Rectal smooth muscle tissue (tissue), 1 donor: Measurements from ENCODE around the gene COMMD10.

Experiments
- H3K27ac ChIP-seq: one replicate; pipeline ENCODE4 v1.7.0; 2013; ENCODE audit warnings: low read depth, low read length, inconsistent platforms
- H3K27me3 ChIP-seq: one replicate; pipeline ENCODE4 v1.7.0; 2013; ENCODE audit warnings: low read length; ENCODE audit not compliant: control insufficient read depth, insufficient read depth
- H3K36me3 ChIP-seq: one replicate; pipeline ENCODE4 v1.7.0; 2013; ENCODE audit warnings: low read length; ENCODE audit not compliant: control insufficient read depth, insufficient read depth
- H3K4me1 ChIP-seq: one replicate; pipeline ENCODE4 v1.7.0; 2013; ENCODE audit warnings: low read length; ENCODE audit not compliant: control insufficient read depth, insufficient read depth
- H3K4me3 ChIP-seq: one replicate; pipeline ENCODE4 v1.7.0; 2013; ENCODE audit warnings: low read length
- H3K9ac ChIP-seq: one replicate; pipeline ENCODE4 v1.7.0; 2013; ENCODE audit warnings: low read length

Gene COMMD10

DNA sequence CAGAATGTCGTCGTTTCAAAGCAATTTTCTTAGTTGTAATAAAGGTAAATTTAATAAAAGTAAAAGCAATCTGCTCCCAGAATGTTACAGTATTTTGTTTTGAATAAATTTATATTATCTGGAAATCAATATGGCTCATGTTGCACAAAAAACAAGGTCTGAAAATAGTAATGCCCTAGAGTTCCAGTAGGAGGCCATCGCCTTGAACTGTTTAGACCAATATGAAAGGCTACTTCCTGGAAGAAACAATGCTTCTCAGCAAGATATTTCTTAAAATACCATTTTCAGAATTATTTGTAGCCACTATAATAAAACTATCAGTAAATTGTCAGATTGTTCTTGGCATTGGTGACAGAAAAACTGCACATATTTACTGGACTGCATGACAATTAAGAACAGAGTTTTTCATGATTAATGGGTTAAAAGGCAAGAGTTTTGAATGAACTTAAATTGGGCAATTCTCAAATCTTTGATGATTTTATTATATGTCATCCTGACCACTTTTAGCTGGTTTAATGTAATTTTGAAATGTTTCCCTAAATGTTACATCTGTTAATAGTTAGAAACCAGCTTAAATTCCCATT lies 153.2 kb downstream of the COMMD10 start:
- Histone ChIP-seq H3K36me3 (no peaks in the 10 kb centered on the region), H3K27ac (no peak overlapping the region), H3K4me3 (no peak overlapping the region), H3K4me1 (peaks cover 2% of the 10 kb centered on the region), H3K9ac (no peak overlapping the region), H3K27me3 (no peaks in the 10 kb centered on the region)

DNA sequence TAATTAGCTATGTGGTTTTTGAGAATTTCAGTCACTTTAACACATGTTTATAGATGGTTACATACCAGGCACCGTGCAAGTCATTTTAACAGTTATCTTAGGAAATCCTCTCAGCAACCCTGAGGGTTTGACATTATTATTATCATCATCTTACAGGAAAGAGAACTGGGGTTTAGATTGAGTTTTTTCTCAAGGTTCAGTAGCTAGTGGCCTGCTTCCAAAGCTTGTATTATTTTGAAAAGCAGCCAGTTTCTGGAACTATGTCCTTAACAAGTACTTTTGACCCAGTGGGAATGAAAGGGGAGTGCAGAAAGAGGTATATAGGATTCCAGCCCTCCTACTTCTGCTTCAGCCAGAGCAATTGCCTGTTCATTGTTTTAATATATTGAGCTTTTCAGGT lies 157.5 kb downstream of the COMMD10 start:
- Histone ChIP-seq H3K36me3 (no peaks in the 10 kb centered on the region), H3K27me3 (no peaks in the 10 kb centered on the region), H3K9ac (no peak overlapping the region), H3K4me1 (peaks cover 2% of the 10 kb centered on the region), H3K27ac (no peak overlapping the region), H3K4me3 (no peak overlapping the region)

DNA sequence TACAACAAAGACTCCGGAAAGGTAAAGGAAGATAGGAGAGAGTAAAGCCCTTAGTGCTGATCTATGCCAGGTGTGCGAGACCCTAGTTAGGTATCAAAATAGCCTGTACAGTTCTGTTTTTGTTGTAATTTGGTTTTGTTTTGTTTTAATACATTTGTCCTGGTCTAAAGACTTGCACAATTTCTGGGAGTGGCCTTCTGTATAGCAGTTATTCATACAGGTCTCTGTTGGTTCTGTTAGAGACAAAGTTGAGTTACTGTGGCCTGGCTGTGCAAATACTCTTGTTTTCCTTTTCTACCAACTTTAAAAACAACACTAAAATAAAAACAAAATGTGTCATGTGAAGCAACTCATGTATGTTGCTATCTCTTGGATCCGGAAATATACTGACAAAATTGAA lies 163.6 kb downstream of the COMMD10 start:
- Histone ChIP-seq H3K36me3 (no peaks in the 10 kb centered on the region), H3K4me3 (no peak overlapping the region), H3K9ac (no peak overlapping the region), H3K27ac (no peak overlapping the region), H3K4me1 (no peaks in the 10 kb centered on the region), H3K27me3 (no peaks in the 10 kb centered on the region)

DNA sequence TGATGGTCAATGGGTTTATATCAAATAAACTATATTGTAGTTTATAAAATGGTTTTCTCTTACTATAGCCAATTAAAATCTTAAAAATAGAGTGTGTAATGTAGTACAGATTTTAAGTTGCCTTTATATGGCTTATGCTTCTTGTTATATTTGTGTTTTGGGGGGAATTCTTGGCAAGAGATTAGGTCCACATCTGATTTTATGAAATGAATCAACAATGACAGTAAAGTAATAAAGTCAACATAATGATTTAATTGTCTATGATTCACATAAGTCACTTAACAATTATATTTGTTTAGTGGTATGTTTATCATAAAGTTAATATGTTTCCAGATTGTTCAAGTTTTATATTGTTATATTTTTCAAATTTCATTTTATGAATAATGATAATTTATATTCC lies 164.8 kb downstream of the COMMD10 start:
- no peak overlapping the region for H3K9ac ChIP-seq
- no peaks in the 10 kb centered on the region for H3K36me3 ChIP-seq
- H3K4me1 ChIP-seq, result no peaks in the 10 kb centered on the region
- no peak overlapping the region for H3K4me3 ChIP-seq
- no peaks in the 10 kb centered on the region for H3K27me3 ChIP-seq
- no peak overlapping the region for H3K27ac ChIP-seq

DNA sequence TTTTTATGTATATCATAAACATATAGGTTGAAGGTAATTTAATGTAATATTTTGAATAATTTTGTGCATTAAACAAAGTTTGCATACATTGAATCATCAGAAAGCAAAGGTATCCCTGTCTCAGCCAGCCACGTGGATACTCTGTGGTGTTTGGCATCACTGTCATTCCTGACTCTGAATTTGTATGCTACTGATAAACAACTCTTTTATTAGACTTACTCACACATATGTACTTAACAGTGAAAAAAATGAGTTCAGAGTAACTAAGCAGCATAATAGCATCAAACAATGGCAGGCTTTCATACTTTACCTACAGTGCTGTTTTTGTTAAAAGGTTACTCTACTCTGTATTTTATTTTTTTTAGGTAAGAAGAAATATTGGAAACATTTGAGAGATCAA lies 171.9 kb downstream of the COMMD10 start:
- no peaks in the 10 kb centered on the region for H3K27me3 ChIP-seq
- no peak overlapping the region for H3K27ac ChIP-seq
- no peaks in the 10 kb centered on the region for H3K4me1 ChIP-seq

DNA sequence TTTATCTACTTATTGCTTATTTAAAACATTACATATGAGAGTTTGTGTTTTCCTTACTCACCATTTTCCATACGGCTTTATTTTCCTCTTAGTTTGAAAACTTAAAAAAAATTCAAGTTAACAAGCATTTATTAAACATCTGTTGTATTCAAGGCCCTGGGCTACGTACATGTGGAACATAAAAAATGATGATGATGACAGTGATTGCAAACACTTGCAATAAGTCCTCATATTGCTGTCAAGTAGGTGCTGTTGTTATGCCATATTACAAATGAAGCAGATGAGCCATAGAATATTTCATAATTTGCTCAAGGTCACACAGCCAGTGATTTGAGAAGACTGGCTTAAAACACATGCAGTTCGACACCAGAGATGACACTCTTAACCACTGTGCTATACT lies 180.6 kb downstream of the COMMD10 start:
- no peak overlapping the region for H3K9ac ChIP-seq
- no peaks in the 10 kb centered on the region for H3K4me1 ChIP-seq
- H3K27ac ChIP-seq, result no peak overlapping the region
- no peak overlapping the region for H3K4me3 ChIP-seq
- H3K27me3 ChIP-seq, result no peaks in the 10 kb centered on the region
- H3K36me3 ChIP-seq, result no peaks in the 10 kb centered on the region

More for the DNA sequence above, 171.9 kb downstream of the COMMD10 start:
- no peaks in the 10 kb centered on the region for H3K36me3 ChIP-seq
- H3K9ac ChIP-seq, result no peak overlapping the region
- H3K4me3 ChIP-seq, result no peak overlapping the region

DNA sequence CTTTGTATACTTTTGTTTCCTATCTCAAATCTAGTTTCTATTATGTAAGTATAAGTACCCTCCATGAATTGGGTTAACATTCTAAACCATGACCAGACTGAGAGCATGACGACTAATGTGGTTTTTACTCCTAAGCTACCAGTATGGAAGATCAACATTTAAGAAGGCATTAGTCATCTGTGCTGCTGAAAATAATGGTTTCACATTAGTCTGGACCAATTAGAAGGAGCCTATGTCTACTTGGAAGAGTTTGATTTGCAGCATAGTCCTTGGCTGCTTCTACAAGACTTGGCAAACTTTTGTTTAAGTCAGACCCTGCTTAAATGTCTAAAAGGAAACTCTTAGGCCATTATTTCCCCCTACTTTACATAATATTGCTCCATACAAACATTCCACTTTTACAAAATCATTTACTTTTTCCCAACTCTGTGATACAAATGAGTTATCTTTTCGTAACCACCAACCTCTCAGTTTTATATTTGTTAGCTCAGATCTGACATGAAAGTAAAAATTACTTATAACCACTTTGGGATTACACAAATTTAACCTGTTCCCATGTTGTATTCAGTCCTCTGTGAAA lies 186.7 kb downstream of the COMMD10 start:
- Histone ChIP-seq H3K36me3 (no peaks in the 10 kb centered on the region), H3K27ac (no peak overlapping the region), H3K9ac (no peak overlapping the region), H3K4me3 (no peak overlapping the region), H3K27me3 (no peaks in the 10 kb centered on the region), H3K4me1 (peaks cover 5% of the 10 kb centered on the region)

DNA sequence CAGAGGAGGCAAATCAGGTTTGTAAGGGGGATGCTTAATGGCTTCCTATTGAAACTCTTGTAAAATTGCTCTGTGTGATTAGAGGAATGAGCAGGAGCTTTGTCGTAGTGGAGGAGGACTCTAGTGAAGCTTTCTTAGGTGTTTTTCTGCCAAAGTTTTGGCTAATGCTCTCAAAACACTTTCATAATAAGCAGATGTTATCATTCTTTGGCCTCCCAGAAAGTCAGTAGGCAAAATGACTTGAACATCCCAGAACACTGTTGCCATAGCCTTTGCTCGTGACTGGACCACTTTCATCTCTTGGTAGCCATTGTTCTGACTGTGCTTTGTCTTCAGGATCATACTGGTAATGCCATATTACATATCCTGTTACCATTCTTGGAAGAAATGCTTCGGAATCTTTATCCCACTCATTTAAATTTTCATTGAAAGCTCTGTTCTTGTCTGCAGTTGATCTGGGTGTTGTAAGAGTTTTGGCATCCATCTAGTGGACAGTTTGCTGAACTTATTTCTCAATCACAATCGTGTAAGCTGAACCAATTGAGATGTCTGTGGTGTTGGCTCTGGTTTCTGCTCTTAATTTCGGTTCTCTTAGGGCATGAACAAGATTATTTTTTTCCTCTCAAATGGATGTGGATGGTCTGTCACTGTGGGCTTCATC lies 187.6 kb downstream of the COMMD10 start:
- Histone ChIP-seq H3K36me3 (no peaks in the 10 kb centered on the region), H3K9ac (no peak overlapping the region), H3K27ac (no peak overlapping the region), H3K27me3 (no peaks in the 10 kb centered on the region), H3K4me3 (no peak overlapping the region), H3K4me1 (peaks cover 5% of the 10 kb centered on the region)

DNA sequence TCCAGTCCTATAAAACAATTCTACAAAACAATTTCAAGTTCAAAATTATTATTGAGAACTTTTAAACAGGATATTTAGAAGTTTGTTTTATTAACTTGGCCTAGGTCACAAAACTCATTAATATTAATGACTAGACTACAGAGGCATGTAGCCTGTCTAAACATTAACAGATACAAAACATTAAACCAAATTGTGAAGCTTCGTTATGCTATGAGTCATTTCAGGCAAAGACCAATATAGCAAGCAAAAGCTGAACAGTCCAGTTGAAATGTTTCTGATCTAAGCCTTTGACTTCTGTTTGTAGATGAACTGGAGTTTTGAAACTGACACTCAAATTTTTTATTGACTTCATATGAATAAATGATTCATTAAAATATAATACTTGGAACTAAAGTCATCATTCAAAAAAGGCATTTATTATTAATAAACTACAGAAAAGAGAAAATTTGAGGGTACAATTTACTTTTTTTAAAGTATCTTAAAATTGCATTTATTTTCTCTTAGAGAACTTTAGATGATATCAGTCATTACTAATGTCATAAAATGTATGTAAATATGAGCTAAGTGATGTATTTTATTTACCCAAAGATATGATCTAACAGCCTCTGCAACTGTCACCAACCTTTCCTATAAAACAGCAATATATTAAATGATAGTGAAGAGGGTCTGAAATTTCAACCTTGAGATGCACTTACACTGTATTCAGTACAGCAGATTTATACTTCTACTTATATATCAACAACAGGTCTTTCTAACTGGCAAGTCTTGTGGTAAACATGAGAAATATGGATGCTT lies 188.8 kb downstream of the COMMD10 start:
- no peak overlapping the region for H3K27ac ChIP-seq
- peaks cover 5% of the 10 kb centered on the region for H3K4me1 ChIP-seq
- no peaks in the 10 kb centered on the region for H3K36me3 ChIP-seq
- H3K27me3 ChIP-seq, result no peaks in the 10 kb centered on the region
- H3K4me3 ChIP-seq, result no peak overlapping the region
- no peak overlapping the region for H3K9ac ChIP-seq

DNA sequence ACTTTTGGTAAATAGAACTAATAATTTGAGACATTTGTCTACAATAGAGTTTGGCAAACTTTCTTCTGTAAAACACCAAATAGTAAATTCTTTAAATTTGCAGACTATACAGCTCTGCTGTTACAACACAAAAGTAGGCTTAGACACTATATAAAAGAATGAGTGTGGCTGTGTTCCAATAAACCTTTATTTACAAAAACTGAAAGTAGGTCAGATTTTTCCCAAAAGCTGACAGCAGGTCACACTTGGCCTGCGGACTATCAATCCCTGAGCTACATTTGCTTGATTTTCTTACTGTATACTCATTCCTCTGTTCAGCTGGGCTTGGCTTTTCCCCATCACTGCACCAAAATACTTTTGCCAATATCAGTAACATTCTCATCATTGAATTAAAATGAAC lies 189.4 kb downstream of the COMMD10 start:
- Histone ChIP-seq H3K27ac (no peak overlapping the region), H3K4me1 (peaks cover 5% of the 10 kb centered on the region)

DNA sequence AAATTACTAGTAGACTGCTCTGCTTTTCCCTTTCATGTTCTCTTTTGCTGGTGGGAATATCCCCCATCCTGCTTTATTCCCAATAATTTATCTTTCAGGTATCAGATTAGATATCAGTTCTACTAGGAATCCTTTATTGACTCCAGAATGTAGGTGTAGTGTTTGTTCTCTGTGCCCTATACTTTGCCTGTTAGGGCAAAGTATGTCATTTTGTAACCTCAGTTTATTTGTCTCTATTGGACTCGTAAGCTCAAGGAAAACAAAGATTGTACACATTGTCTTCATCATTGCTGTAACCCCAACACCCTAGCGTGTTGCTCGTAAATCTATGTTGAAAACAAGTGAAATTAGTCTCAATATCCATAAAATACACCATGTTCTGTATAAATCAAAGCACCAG lies 190.5 kb downstream of the COMMD10 start:
- Histone ChIP-seq H3K4me1 (peaks cover 5% of the 10 kb centered on the region), H3K4me3 (no peak overlapping the region), H3K9ac (no peak overlapping the region), H3K36me3 (no peaks in the 10 kb centered on the region), H3K27ac (no peak overlapping the region), H3K27me3 (no peaks in the 10 kb centered on the region)

More for the DNA sequence above, 189.4 kb downstream of the COMMD10 start:
- no peaks in the 10 kb centered on the region for H3K36me3 ChIP-seq
- H3K27me3 ChIP-seq, result no peaks in the 10 kb centered on the region
- H3K4me3 ChIP-seq, result no peak overlapping the region
- H3K9ac ChIP-seq, result no peak overlapping the region

DNA sequence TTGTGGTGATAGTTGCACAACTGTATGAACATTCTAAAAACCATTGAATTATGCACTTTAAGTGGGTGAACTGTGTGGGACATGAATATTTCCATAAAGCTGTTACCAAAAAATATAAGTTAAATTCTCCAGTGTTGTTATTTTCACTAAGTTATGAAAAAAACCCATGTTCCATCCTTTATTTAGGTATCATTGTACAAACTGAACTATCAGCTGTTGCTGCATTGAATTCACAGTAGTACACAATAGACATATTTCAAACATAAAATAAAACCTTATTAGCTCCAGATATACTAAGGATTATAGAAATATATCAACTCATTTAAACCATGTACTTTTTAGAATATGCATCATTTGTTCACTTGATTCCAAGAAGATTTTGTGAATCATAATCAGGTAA lies 192.1 kb downstream of the COMMD10 start:
- peaks cover 5% of the 10 kb centered on the region for H3K4me1 ChIP-seq
- H3K27me3 ChIP-seq, result no peaks in the 10 kb centered on the region
- H3K27ac ChIP-seq, result no peak overlapping the region
- H3K4me3 ChIP-seq, result no peak overlapping the region
- H3K36me3 ChIP-seq, result no peaks in the 10 kb centered on the region
- no peak overlapping the region for H3K9ac ChIP-seq
